ENCODE data around the gene CHRM4. TPM values are rescaled to one million over a fixed set of nuclear protein-coding genes. Genes with fewer than 3 reads are reported as not detected.

The CHRM4 gene
- total RNA-seq, 2 donors from 2014 or later: 0.28 TPM; not detected in 1

DNA sequence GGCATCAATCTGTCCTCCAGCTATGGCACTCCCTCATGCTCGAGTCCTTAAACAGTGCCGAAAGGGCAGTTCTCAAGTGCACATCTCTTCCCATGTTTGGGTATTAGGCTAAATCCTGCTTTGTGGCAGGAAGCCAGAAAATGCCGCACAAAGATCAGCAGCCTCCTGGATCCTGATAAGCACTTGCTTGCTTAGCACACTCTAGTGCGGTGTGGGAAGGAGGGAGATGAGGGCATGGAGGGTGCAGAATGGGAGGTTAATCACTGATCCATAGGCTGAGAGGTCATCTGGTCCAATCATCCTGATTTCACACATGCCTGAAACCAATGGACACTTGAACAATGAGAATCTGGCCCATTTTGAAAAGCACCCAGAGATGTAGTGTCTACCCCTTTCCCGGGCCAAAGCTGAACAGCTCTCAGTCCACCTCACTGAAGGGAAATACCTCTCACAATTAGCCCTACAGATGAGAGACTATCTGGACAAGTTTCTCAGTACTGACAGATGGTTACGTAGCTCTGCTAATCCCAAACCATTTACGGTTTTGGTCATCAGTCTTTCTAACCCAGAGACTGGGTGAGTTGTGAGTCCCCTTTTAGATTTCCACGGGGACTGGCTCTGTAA lies 29.8 kb upstream of the CHRM4 start:
- no peak overlapping the region for H3K4me3 ChIP-seq
- H3K9me3 ChIP-seq: no peaks in the 10 kb centered on the region
- no peaks in the 10 kb centered on the region for H3K4me1 ChIP-seq
- peak overlapping the region in 1 of 2 donors; percentile 34 for H3K27ac ChIP-seq
- no peak for DNase-seq (ENCODE audit: low spot score)
- H3K36me3 ChIP-seq: peaks cover 12% of the 10 kb centered on the region
- no peaks in the 10 kb centered on the region for H3K27me3 ChIP-seq
- TF ChIP-seq, protein P1, sequence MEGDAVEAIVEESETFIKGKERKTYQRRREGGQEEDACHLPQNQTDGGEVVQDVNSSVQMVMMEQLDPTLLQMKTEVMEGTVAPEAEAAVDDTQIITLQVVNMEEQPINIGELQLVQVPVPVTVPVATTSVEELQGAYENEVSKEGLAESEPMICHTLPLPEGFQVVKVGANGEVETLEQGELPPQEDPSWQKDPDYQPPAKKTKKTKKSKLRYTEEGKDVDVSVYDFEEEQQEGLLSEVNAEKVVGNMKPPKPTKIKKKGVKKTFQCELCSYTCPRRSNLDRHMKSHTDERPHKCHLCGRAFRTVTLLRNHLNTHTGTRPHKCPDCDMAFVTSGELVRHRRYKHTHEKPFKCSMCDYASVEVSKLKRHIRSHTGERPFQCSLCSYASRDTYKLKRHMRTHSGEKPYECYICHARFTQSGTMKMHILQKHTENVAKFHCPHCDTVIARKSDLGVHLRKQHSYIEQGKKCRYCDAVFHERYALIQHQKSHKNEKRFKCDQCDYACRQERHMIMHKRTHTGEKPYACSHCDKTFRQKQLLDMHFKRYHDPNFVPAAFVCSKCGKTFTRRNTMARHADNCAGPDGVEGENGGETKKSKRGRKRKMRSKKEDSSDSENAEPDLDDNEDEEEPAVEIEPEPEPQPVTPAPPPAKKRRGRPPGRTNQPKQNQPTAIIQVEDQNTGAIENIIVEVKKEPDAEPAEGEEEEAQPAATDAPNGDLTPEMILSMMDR (IDR thresholded peaks at IDR 0.05): no peak

DNA sequence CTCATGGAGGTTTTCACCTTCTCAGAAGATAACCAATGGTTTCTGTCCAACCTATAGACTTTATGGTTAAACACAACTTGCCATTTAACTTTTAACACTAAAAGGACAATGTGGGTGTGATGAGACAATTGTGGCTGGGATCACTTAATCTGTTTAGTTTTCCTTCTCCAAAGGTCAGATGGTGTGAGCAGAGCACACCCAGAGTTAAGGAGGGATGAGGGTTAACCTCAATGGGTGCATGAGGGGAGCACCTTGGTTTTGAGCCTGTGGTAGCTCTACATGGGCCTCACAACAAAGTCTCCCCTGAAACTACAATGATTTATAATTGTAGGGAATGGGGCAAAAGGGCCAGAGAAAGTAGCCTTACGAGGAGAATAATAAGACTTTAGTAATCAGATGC lies 28.9 kb upstream of the CHRM4 start:
- H3K36me3 ChIP-seq: peaks cover 15% of the 10 kb centered on the region
- no peaks in the 10 kb centered on the region for H3K9me3 ChIP-seq
- TF ChIP-seq, protein P1 (IDR thresholded peaks at IDR 0.05): no peak
- peak overlapping the region in 1 of 2 donors; percentile 26 for H3K27ac ChIP-seq
- no peaks in the 10 kb centered on the region for H3K27me3 ChIP-seq
- H3K4me3 ChIP-seq: no peak overlapping the region
- no peaks in the 10 kb centered on the region for H3K4me1 ChIP-seq
- DNase-seq (ENCODE audit: low spot score): no peak

DNA sequence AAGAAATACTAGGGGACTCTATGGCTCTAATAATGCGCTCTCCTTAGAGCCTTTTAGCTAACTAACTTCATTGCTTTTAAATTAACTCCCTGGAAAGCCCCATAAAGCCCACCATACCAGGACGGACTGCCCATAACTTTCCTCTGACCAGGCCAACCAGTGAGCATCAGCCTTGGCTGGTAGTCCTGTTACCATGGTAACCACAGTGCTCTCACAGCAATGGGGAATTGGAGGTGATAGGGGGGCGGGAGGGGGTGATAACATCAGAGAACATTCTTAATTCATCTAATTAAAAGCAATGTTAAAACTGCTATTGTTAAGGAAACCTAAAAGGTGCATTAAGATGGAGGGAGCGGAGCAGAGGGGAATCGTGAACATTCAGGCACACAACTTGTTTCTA lies 27.2 kb upstream of the CHRM4 start:
- Histone ChIP-seq H3K36me3 (peaks cover 15% of the 10 kb centered on the region), H3K27ac (no peak overlapping the region), H3K9me3 (no peaks in the 10 kb centered on the region), H3K27me3 (no peaks in the 10 kb centered on the region), H3K4me3 (no peak overlapping the region), H3K4me1 (no peaks in the 10 kb centered on the region)
- TF ChIP-seq, protein P1 (IDR thresholded peaks at IDR 0.05): no peak
- no peak for DNase-seq (ENCODE audit: low spot score)

DNA sequence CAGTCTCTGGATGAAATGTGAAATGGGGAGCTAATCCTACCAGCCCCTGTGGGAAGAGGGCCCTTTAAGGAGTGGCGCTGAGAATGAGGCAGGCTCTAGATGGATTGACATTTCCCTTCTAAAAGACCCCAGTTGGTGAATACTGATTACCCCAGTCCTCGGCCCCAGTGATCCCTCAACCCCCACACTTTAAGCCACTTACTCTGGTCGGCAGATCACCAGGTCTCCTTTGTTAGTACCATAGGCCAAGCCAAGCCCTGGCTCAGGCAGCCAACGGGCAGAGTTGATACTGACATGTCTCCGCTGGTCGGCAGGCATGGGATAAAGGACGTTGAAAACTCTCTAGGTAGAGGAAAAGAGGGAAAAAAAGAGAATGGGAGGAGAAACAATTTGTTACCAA lies 26.1 kb upstream of the CHRM4 start:
- H3K4me3 ChIP-seq: no peak overlapping the region
- TF ChIP-seq, protein P1 (IDR thresholded peaks at IDR 0.05): no peak
- peaks cover 18% of the 10 kb centered on the region for H3K36me3 ChIP-seq
- no peaks in the 10 kb centered on the region for H3K4me1 ChIP-seq
- DNase-seq (ENCODE audit: low spot score): no peak
- no peaks in the 10 kb centered on the region for H3K9me3 ChIP-seq
- H3K27me3 ChIP-seq: no peaks in the 10 kb centered on the region
- no peak overlapping the region for H3K27ac ChIP-seq

DNA sequence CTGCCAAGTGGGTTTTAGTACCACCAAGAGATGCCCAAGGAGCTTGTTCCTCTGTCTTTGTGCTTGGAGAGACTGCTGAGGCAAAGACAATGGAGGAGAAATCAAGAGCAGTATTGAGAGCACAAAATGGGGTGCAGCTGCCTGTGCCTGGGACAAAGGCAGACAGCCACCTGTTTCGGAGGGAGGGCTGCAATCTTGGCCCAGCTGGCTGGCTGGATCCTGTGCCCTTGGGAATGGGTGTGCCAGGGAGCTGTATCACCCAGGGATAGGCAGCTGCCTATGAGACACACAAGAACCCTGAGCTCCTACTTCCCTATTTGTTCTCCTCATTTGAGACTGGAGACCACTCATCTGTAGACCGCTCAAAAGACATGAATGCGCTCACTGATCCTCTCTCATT lies 23.3 kb upstream of the CHRM4 start:
- no peak for DNase-seq (ENCODE audit: low spot score)
- TF ChIP-seq, protein P1 (IDR thresholded peaks at IDR 0.05): no peak
- Histone ChIP-seq H3K27ac (no peak overlapping the region), H3K27me3 (no peaks in the 10 kb centered on the region), H3K9me3 (no peaks in the 10 kb centered on the region), H3K36me3 (peaks cover 21% of the 10 kb centered on the region), H3K4me3 (no peak overlapping the region), H3K4me1 (no peaks in the 10 kb centered on the region)

DNA sequence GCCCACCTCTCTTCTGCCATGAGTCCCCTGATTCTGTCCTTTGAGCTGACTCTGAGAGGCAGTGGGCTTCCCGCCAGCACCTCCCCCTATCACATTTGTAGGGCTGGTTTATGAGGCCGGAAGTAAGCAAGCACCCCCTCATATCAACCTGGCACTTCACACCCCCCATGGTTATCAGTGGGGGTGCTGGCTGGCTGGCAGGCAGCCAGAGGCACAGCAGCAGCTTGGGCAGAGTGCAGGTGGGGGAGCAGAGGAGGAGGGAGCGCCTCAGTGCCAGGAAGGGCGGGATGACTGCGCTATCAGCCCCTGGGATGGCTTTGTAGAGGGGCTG lies 22.9 kb upstream of the CHRM4 start:
- Histone ChIP-seq H3K9me3 (no peaks in the 10 kb centered on the region), H3K36me3 (peaks cover 26% of the 10 kb centered on the region), H3K27me3 (no peaks in the 10 kb centered on the region), H3K27ac (no peak overlapping the region), H3K4me3 (no peak overlapping the region), H3K4me1 (no peaks in the 10 kb centered on the region)
- TF ChIP-seq, protein P1 (IDR thresholded peaks at IDR 0.05): no peak
- DNase-seq (ENCODE audit: low spot score): no peak
